ENCODE measurements around the gene MFAP3.
"Not testable (repeated sequence)": the region's sequence is repeated elsewhere in the genome, so short reads cannot be mapped to it uniquely, and the experiment has no call there.

Gene MFAP3

GRCh38 chr5:154055201-154055600, 16.4 kb downstream of the MFAP3 start:
- no peak for DNase-seq

GRCh38 chr5:154058055-154059038, 19.6 kb downstream of the MFAP3 start:
- no peak for DNase-seq

- DNase-seq, result no peak
Observed at GRCh38 chr5:154059039-154059430, 20.3 kb downstream of the MFAP3 start.

- DNase-seq, result no peak
Observed at GRCh38 chr5:154059583-154059982, 20.8 kb downstream of the MFAP3 start.

GRCh38 chr5:154060606-154061005, 21.8 kb downstream of the MFAP3 start:
- no peak for DNase-seq

GRCh38 chr5:154063372-154063771, 24.6 kb downstream of the MFAP3 start:
- DNase-seq, result no peak

- no peak for DNase-seq
Observed at GRCh38 chr5:154065971-154066370, 27.2 kb downstream of the MFAP3 start.

GRCh38 chr5:154069854-154070253, 31.1 kb downstream of the MFAP3 start:
- not testable (repeated sequence) for DNase-seq

- DNase-seq, result no peak
Observed at GRCh38 chr5:154071799-154072413, 33.1 kb downstream of the MFAP3 start.

- DNase-seq, result peak; percentile 93
Observed at GRCh38 chr5:154072414-154073171, 33.8 kb downstream of the MFAP3 start.

GRCh38 chr5:154076240-154076922, 37.6 kb downstream of the MFAP3 start:
- DNase-seq, result no peak

- no peak for DNase-seq
Observed at GRCh38 chr5:154077696-154078095, 38.9 kb downstream of the MFAP3 start.

GRCh38 chr5:154078272-154078671, 39.5 kb downstream of the MFAP3 start:
- no peak for DNase-seq

GRCh38 chr5:154081246-154081645, 42.5 kb downstream of the MFAP3 start:
- no peak for DNase-seq

GRCh38 chr5:154084062-154084639, 45.4 kb downstream of the MFAP3 start:
- DNase-seq, result no peak

- DNase-seq, result no peak
Observed at GRCh38 chr5:154086146-154086545, 47.4 kb downstream of the MFAP3 start.

GRCh38 chr5:154086641-154087040, 47.9 kb downstream of the MFAP3 start:
- no peak for DNase-seq

- no peak for DNase-seq
Observed at GRCh38 chr5:154087260-154087659, 48.5 kb downstream of the MFAP3 start.

- no peak for DNase-seq
Observed at GRCh38 chr5:154088801-154089200, 50.0 kb downstream of the MFAP3 start.

GRCh38 chr5:154090656-154091055, 51.9 kb downstream of the MFAP3 start:
- DNase-seq, result no peak

- DNase-seq, result no peak
Observed at GRCh38 chr5:154092356-154093141, 53.8 kb downstream of the MFAP3 start.

- DNase-seq, result no peak
Observed at GRCh38 chr5:154093142-154093532, 54.4 kb downstream of the MFAP3 start.

Measured in activated effector memory CD4-positive, alpha-beta T cell treated with anti-CD3 and anti-CD28 coated beads, Interleukin-2, amount 50 U/mL, for 16 hours (primary cell).